Glutamatergic neuron (in vitro differentiated cells): ENCODE measurements around the gene PSMB2. TPM values are rescaled to one million over a fixed set of nuclear protein-coding genes. Genes with fewer than 3 reads are reported as not detected.
"Not testable (repeated sequence)": the region's sequence is repeated elsewhere in the genome, so short reads cannot be mapped to it uniquely, and the experiment has no call there.

Experiments used
- DNase-seq: peaks from one replicate; pipeline ENCODE4 v3.0.0; 2022
- H3K27ac Mint-ChIP-seq: one replicate; pipeline ENCODE4 v1.8.0; 2020; ENCODE audit warnings: mild to moderate bottlenecking, mixed read lengths, inconsistent platforms; ENCODE audit not compliant: unreplicated experiment
- H3K27me3 Mint-ChIP-seq: one replicate; pipeline ENCODE4 v1.8.0; 2020; ENCODE audit warnings: mild to moderate bottlenecking, moderate library complexity, mixed read lengths, inconsistent platforms; ENCODE audit not compliant: unreplicated experiment
- H3K36me3 Mint-ChIP-seq: one replicate; pipeline ENCODE4 v1.8.0; 2020; ENCODE audit warnings: mild to moderate bottlenecking, mixed read lengths, inconsistent platforms; ENCODE audit not compliant: unreplicated experiment
- H3K4me1 Mint-ChIP-seq: one replicate; pipeline ENCODE4 v1.8.0; 2020; ENCODE audit warnings: mild to moderate bottlenecking, low read depth, mixed read lengths, inconsistent platforms; ENCODE audit not compliant: unreplicated experiment
- H3K4me3 Mint-ChIP-seq: one replicate; pipeline ENCODE4 v1.8.0; 2020; ENCODE audit warnings: mild to moderate bottlenecking, mixed read lengths, inconsistent platforms; ENCODE audit not compliant: unreplicated experiment
- H3K9me3 Mint-ChIP-seq: one replicate; pipeline ENCODE4 v1.8.0; 2020; ENCODE audit warnings: mild to moderate bottlenecking, moderate library complexity, mixed read lengths, inconsistent platforms; ENCODE audit not compliant: unreplicated experiment
- CTCF ChIP-seq: fragments of 200-600 bp; sonication (generic); IDR thresholded peaks from one replicate; pipeline ENCODE4 v1.5.0; 2021; ENCODE audit not compliant: partially characterized antibody, unreplicated experiment
- total RNA-seq: library from RNA; stranded (reverse); fragmentation: NEBNext Ultra II Directional; extraction: Animal tissue kit (Norgen Biotek cat#: 25700); gene quantifications from one replicate; pipeline ENCODE4 v1.2.1, GENCODE V29; 2021; ENCODE audit not compliant: unreplicated experiment

The PSMB2 gene
- total RNA-seq, 1 donor from 2014 or later, result 85.8 TPM

DNA sequence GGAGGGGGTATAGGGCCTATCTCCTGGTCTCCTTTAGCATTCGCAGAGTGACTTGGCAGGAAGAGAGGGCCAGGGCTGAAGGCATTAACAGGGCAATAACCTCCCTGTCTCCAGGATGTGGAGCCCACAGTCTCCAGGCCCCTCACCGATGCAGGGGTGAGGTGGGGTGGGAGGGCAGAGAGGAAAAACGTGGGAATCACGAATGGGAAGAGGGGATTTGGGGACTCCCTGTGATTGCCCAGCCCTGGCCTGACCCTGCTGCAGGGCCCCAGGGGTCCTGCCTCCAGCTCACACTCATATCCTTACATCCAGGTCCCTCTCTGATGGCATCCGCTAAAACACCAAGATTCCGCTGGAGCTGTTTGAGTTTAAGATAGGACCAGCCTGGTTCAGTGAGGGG is 53.6 kb downstream of the PSMB2 start:
- Mint-ChIP-seq H3K4me1 (peaks cover 2% of the 10 kb centered on the region), H3K27ac (no peak overlapping the region), H3K27me3 (peaks cover 8% of the 10 kb centered on the region), H3K9me3 (peaks cover 3% of the 10 kb centered on the region), H3K36me3 (no peaks in the 10 kb centered on the region), H3K4me3 (no peak overlapping the region)
- TF ChIP-seq CTCF, result no peak
- DNase-seq, result no peak

- Mint-ChIP-seq H3K9me3 (peaks cover 3% of the 10 kb centered on the region), H3K27ac (no peak overlapping the region), H3K4me3 (no peak overlapping the region), H3K27me3 (peaks cover 8% of the 10 kb centered on the region), H3K36me3 (no peaks in the 10 kb centered on the region), H3K4me1 (peaks cover 2% of the 10 kb centered on the region)
- no peak for DNase-seq
- TF ChIP-seq CTCF, result no peak
These were observed 54.5 kb downstream of the PSMB2 start for GRCh38 chr1:35586808-35587207.

- H3K27ac Mint-ChIP-seq, DNase-seq, H3K36me3 Mint-ChIP-seq, H3K27me3 Mint-ChIP-seq, H3K9me3 Mint-ChIP-seq, H3K4me3 Mint-ChIP-seq, H3K4me1 Mint-ChIP-seq: not testable (repeated sequence)
These were observed 55.5 kb downstream of the PSMB2 start for GRCh38 chr1:35585805-35586204.

DNA sequence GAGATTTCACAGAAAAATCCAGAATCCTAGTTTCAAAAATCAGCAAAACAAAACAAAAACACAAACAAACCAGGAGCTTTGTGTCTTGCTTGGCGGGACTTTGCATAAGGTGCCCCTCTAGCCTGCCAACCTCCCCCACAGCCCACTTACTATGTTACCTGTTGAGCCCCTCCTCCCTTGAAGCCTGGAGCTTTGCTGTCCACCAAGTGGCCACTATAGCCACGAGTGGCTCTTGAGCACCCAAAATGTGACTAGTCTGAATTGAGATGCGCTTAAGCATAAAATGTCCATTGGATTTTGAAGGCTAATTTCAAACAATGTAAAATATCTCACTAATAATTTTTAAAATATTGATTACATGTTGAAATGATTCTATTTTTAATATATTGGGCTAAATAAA is 56.0 kb downstream of the PSMB2 start:
- DNase-seq, result no peak
- no peak overlapping the region for H3K27ac Mint-ChIP-seq
- H3K4me3 Mint-ChIP-seq, result no peak overlapping the region
- peaks cover 3% of the 10 kb centered on the region for H3K9me3 Mint-ChIP-seq
- no peak for TF ChIP-seq CTCF
- peaks cover 2% of the 10 kb centered on the region for H3K4me1 Mint-ChIP-seq
- H3K36me3 Mint-ChIP-seq, result no peaks in the 10 kb centered on the region
- H3K27me3 Mint-ChIP-seq, result peaks cover 8% of the 10 kb centered on the region

DNA sequence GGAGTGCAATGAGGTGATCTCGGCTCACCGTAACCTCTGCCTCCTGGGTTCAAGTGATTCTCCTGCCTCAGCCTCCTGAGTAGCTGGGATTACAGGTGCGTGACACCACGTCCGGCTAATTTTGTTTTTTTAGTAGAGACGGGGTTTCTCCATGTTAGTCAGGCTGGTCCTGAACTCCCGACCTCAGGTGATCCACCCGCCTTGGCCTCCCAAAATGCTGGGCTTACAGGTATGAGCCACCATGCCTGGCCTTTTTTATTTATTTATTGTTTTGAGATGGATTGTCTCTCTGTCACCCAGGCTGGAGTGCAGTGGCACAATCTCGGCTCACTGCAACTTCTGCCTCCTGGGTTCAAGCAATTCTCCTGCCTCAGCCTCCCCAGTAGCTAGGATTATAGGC is 59.7 kb downstream of the PSMB2 start:
- H3K27ac Mint-ChIP-seq, H3K36me3 Mint-ChIP-seq, H3K9me3 Mint-ChIP-seq, H3K4me1 Mint-ChIP-seq, DNase-seq, H3K4me3 Mint-ChIP-seq, H3K27me3 Mint-ChIP-seq: not testable (repeated sequence)

DNA sequence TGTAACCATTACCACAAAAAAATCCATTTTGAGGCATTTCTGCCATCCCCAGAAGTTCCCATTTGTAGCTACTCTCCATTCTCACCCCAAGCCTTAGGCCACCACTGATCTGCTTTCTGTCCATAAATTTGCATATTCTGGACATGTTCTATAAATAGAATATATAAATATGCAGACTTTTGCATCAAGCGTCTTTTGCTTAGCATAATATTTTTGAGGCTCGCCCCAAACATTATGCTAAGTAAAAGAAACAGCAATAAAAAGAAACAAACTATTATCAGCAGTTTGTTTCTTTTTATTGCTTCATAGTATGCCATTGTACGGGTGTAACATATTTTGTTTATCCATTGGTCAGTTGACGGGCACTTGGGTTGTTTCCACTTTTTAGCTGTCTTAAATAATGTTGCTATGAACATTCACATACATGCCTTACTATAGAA is 60.4 kb downstream of the PSMB2 start:
- H3K36me3 Mint-ChIP-seq, result no peaks in the 10 kb centered on the region
- DNase-seq, result no peak
- peaks cover 11% of the 10 kb centered on the region for H3K27me3 Mint-ChIP-seq
- peaks cover 4% of the 10 kb centered on the region for H3K4me1 Mint-ChIP-seq
- no peak overlapping the region for H3K4me3 Mint-ChIP-seq
- H3K9me3 Mint-ChIP-seq, result peaks cover 2% of the 10 kb centered on the region
- TF ChIP-seq CTCF, result no peak
- no peak overlapping the region for H3K27ac Mint-ChIP-seq
